ENCODE results near the gene H2AZ2.
A peak's percentile ranks its signal among the peaks of the same experiment; 100 is the strongest.
"Not testable (repeated sequence)": the region's sequence is repeated elsewhere in the genome, so short reads cannot be mapped to it uniquely, and the experiment has no call there.

The H2AZ2 gene

GRCh38 chr7:44808914-44809393 lies 38.9 kb downstream of the H2AZ2 start:
- Histone ChIP-seq H3K4me3 (no peak overlapping the region), H3K27ac (no peak overlapping the region)
- no peak for DNase-seq (ENCODE audit: low spot score)
- TF ChIP-seq CTCF (IDR thresholded peaks at IDR 0.05) = no peak

- no peak for TF ChIP-seq CTCF (IDR thresholded peaks at IDR 0.05)
- Histone ChIP-seq H3K27ac (no peak overlapping the region), H3K4me3 (no peak overlapping the region)
- no peak for DNase-seq (ENCODE audit: low spot score)
These were observed 41.9 kb downstream of the H2AZ2 start for GRCh38 chr7:44805950-44806349.

- H3K27ac ChIP-seq; DNase-seq (ENCODE audit: low spot score); H3K4me3 ChIP-seq: not testable (repeated sequence)
These were observed 43.9 kb downstream of the H2AZ2 start for GRCh38 chr7:44803828-44804519.

- DNase-seq (ENCODE audit: low spot score) = no peak
- Histone ChIP-seq H3K27ac (no peak overlapping the region), H3K4me3 (no peak overlapping the region)
- no peak for TF ChIP-seq CTCF (IDR thresholded peaks at IDR 0.05)
These were observed 45.4 kb downstream of the H2AZ2 start for GRCh38 chr7:44802418-44803025.

GRCh38 chr7:44801890-44802289 lies 46.0 kb downstream of the H2AZ2 start:
- Histone ChIP-seq H3K27ac (no peak overlapping the region), H3K4me3 (no peak overlapping the region)
- no peak for DNase-seq (ENCODE audit: low spot score)
- no peak for TF ChIP-seq CTCF (IDR thresholded peaks at IDR 0.05)

GRCh38 chr7:44799939-44800338 lies 47.9 kb downstream of the H2AZ2 start:
- no peak overlapping the region for H3K4me3 ChIP-seq
- TF ChIP-seq CTCF (IDR thresholded peaks at IDR 0.05) = no peak
- no peak for DNase-seq (ENCODE audit: low spot score)
- no peak overlapping the region for H3K27ac ChIP-seq

GRCh38 chr7:44798649-44799305 lies 49.1 kb downstream of the H2AZ2 start:
- Histone ChIP-seq H3K27ac (peak overlapping the region; percentile 25 to 27), H3K4me3 (peak overlapping the region; percentile 95)
- no peak for DNase-seq (ENCODE audit: low spot score)
- TF ChIP-seq CTCF (IDR thresholded peaks at IDR 0.05) = no peak
